Liver (tissue), 9 donors: ENCODE results near the gene RTEL1. TPM values are rescaled to one million over a fixed set of nuclear protein-coding genes. Genes with fewer than 3 reads are reported as not detected.

ENCODE experiments used
- DNase-seq: peaks from one replicate; pipeline ENCODE4 v3.0.0-alpha.2; 2017; ENCODE audit warnings: low spot score
- H3K27ac ChIP-seq, 2 donors: one replicate each; pipeline ENCODE4 v1.7.0; 2013; ENCODE audit warnings: inconsistent platforms in 2 of 2, low read length in 2 of 2, control low read depth in 1 of 2, low read depth in 1 of 2, mild to moderate bottlenecking in 1 of 2
- H3K27me3 ChIP-seq, 4 donors: one replicate each; pipeline versions ENCODE4 v1.6.1 to v1.7.0; 2013; ENCODE audit warnings: low read length in 3 of 4, inconsistent platforms in 1 of 4, mild to moderate bottlenecking in 1 of 4, moderate library complexity in 1 of 4; ENCODE audit not compliant: control insufficient read depth in 4 of 4, insufficient read depth in 4 of 4
- H3K36me3 ChIP-seq, 4 donors: one replicate each; pipeline versions ENCODE4 v1.6.1 to v1.7.0; 2013; ENCODE audit warnings: low read length in 3 of 4, mild to moderate bottlenecking in 3 of 4, low read depth in 1 of 4, moderate library complexity in 1 of 4; ENCODE audit not compliant: control insufficient read depth in 4 of 4, insufficient read depth in 3 of 4
- H3K4me1 ChIP-seq, 4 donors: one replicate each; pipeline versions ENCODE4 v1.6.1 to v1.7.0; 2013; ENCODE audit warnings: low read length in 3 of 4, mild to moderate bottlenecking in 3 of 4, moderate library complexity in 1 of 4; ENCODE audit not compliant: control insufficient read depth in 4 of 4, insufficient read depth in 4 of 4
- H3K4me3 ChIP-seq, 3 donors: one replicate each; pipeline versions ENCODE4 v1.6.1 to v1.7.0; 2013; ENCODE audit warnings: low read length in 3 of 3, control low read depth in 1 of 3, low read depth in 1 of 3, mild to moderate bottlenecking in 1 of 3
- H3K9ac ChIP-seq, 2 donors: one replicate each; pipeline ENCODE4 v1.7.0; 2013; ENCODE audit warnings: low read length in 2 of 2, mild to moderate bottlenecking in 2 of 2, moderate library complexity in 2 of 2, control low read depth in 1 of 2, low read depth in 1 of 2
- H3K9me3 ChIP-seq, 4 donors: one replicate each; pipeline versions ENCODE4 v1.6.1 to v1.7.0; 2013; ENCODE audit warnings: low read length in 3 of 4; ENCODE audit not compliant: control insufficient read depth in 4 of 4
- EGR1 ChIP-seq, 2 donors: IDR thresholded peaks; 2 replicates each; pipeline ENCODE4 v1.6.1; 2016 to 2018; ENCODE audit warnings: antibody characterized with exemption in 2 of 2, low read depth in 2 of 2
- GABPA ChIP-seq, 2 donors: IDR thresholded peaks in 1 of 2; conservative IDR thresholded peaks in 1 of 2; 2 replicates each; pipeline ENCODE4 v1.6.1; 2016; ENCODE audit warnings: antibody characterized with exemption in 2 of 2, mild to moderate bottlenecking in 1 of 2, moderate library complexity in 1 of 2
- HNF4A ChIP-seq, 2 donors: conservative IDR thresholded peaks; 2 replicates each; pipeline ENCODE4 v1.6.1; 2016; ENCODE audit warnings: antibody characterized with exemption in 2 of 2, mild to moderate bottlenecking in 2 of 2
- HNF4G ChIP-seq: IDR thresholded peaks from 2 replicates; pipeline ENCODE4 v1.6.1; 2016; ENCODE audit warnings: antibody characterized with exemption
- JUND ChIP-seq, 2 donors: IDR thresholded peaks; 2 replicates each; pipeline ENCODE4 v1.6.1; 2016; ENCODE audit warnings: antibody characterized with exemption in 2 of 2
- NR2F2 ChIP-seq: IDR thresholded peaks from 2 replicates; pipeline ENCODE4 v1.6.1; 2016; ENCODE audit warnings: antibody characterized with exemption
- RAD21 ChIP-seq, 2 donors: IDR thresholded peaks; 2 replicates each; pipeline ENCODE4 v1.6.1; 2016; ENCODE audit warnings: antibody characterized with exemption in 2 of 2, mild to moderate bottlenecking in 2 of 2
- SP1 ChIP-seq: IDR thresholded peaks from 2 replicates; pipeline ENCODE4 v1.6.1; 2018; ENCODE audit warnings: antibody characterized with exemption, mild to moderate bottlenecking
- TAF1 ChIP-seq: conservative IDR thresholded peaks from 2 replicates; pipeline ENCODE4 v1.6.1; 2016; ENCODE audit warnings: antibody characterized with exemption, mild to moderate bottlenecking
- WGBS: extraction: QIAGEN DNeasy Blood & Tissue Kit; methylation state at CpG from one replicate; pipeline ENCODE4 v1.1.7; 2013; 5-methylcytosine and 5-hydroxymethylcytosine counted together
- polyA plus RNA-seq, 2 donors: library from polyadenylated mRNA; stranded (reverse) in 1 of 2; unstranded in 1 of 2; fragments of 200-250 nt in 1 of 2; fragments of >200 nt in 1 of 2; fragmentation: Nextera tagmentation in 1 of 2; extraction: Ambion mirVana in 1 of 2; gene quantifications; one replicate each; pipeline versions ENCODE4 v1.2.1 to v1.2.3, GENCODE V29; 2013 to 2015
- total RNA-seq, 2 donors: library from RNA; depleted of rRNA; stranded (reverse); fragments of >200 nt; gene quantifications; one replicate each; pipeline ENCODE4 v1.2.3, GENCODE V29; 2014
- TF ChIP-seq, protein P1 (sequence below): IDR thresholded peaks from 2 replicates; pipeline ENCODE4 v1.6.1; 2016; ENCODE audit warnings: antibody characterized with exemption
- TF ChIP-seq, protein P2 (sequence below): fragments of 150-350 bp; IDR thresholded peaks from 2 replicates; pipeline ENCODE4 v1.5.1; 2017; ENCODE audit warnings: improper control_type of control experiment, low read depth, low read length; ENCODE audit not compliant: missing input control
- donor health status: healthy.
- donor health status: healthy.
- donor health status: healthy.
- donor health status: healthy.
- donor health status: healthy.

Gene RTEL1
- total and polyA plus RNA-seq, 4 donors = 3.7 to 16.9 (median 7.4) TPM

DNA sequence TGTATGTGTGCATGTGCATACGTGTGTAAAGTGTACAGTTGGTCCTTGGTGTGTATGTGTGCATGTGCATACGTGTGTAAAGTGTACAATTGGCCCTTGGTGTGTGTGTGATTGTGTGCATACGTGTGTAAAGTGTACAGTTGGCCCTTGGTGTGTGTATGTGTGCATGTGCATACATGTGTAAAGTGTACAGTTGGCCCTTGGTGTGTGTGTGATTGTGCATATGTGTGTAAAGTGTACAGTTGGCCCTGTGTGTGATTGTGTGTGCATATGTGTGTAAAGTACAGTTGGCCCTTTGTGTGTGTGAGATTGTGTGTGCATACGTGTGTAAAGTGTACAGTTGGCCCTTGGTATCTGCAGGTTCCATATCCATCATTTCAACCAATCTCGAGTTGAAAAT lies 73.3 kb downstream of the RTEL1 start:
- H3K9ac ChIP-seq = no peak overlapping the region
- 88% methylated on average over 5 of the region's 5 CpGs for WGBS
- no peaks in the 10 kb centered on the region for H3K9me3 ChIP-seq
- no peaks in the 10 kb centered on the region for H3K27me3 ChIP-seq
- TF ChIP-seq, protein P1, sequence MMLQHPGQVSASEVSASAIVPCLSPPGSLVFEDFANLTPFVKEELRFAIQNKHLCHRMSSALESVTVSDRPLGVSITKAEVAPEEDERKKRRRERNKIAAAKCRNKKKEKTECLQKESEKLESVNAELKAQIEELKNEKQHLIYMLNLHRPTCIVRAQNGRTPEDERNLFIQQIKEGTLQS = no peak
- TF ChIP-seq SP1 (no peak), NR2F2 (no peak), TAF1 (no peak), GABPA (IDR thresholded peaks at IDR 0.05 in 1 of 2, conservative IDR thresholded peaks at IDR 0.05 in 1 of 2) (no peak), HNF4A (conservative IDR thresholded peaks at IDR 0.05) (no peak), RAD21 (IDR thresholded peaks at IDR 0.05) (no peak), JUND (IDR thresholded peaks at IDR 0.05) (no peak), HNF4G (no peak)
- TF ChIP-seq, protein P2, sequence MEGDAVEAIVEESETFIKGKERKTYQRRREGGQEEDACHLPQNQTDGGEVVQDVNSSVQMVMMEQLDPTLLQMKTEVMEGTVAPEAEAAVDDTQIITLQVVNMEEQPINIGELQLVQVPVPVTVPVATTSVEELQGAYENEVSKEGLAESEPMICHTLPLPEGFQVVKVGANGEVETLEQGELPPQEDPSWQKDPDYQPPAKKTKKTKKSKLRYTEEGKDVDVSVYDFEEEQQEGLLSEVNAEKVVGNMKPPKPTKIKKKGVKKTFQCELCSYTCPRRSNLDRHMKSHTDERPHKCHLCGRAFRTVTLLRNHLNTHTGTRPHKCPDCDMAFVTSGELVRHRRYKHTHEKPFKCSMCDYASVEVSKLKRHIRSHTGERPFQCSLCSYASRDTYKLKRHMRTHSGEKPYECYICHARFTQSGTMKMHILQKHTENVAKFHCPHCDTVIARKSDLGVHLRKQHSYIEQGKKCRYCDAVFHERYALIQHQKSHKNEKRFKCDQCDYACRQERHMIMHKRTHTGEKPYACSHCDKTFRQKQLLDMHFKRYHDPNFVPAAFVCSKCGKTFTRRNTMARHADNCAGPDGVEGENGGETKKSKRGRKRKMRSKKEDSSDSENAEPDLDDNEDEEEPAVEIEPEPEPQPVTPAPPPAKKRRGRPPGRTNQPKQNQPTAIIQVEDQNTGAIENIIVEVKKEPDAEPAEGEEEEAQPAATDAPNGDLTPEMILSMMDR = no peak
- H3K36me3 ChIP-seq = no peaks in the 10 kb centered on the region
- DNase-seq = no peak
- H3K4me3 ChIP-seq = no peak overlapping the region
- peaks cover 10 to 68% (median 47%) of the 10 kb centered on the region in 4 donors for H3K4me1 ChIP-seq
- no peak overlapping the region for H3K27ac ChIP-seq

DNA sequence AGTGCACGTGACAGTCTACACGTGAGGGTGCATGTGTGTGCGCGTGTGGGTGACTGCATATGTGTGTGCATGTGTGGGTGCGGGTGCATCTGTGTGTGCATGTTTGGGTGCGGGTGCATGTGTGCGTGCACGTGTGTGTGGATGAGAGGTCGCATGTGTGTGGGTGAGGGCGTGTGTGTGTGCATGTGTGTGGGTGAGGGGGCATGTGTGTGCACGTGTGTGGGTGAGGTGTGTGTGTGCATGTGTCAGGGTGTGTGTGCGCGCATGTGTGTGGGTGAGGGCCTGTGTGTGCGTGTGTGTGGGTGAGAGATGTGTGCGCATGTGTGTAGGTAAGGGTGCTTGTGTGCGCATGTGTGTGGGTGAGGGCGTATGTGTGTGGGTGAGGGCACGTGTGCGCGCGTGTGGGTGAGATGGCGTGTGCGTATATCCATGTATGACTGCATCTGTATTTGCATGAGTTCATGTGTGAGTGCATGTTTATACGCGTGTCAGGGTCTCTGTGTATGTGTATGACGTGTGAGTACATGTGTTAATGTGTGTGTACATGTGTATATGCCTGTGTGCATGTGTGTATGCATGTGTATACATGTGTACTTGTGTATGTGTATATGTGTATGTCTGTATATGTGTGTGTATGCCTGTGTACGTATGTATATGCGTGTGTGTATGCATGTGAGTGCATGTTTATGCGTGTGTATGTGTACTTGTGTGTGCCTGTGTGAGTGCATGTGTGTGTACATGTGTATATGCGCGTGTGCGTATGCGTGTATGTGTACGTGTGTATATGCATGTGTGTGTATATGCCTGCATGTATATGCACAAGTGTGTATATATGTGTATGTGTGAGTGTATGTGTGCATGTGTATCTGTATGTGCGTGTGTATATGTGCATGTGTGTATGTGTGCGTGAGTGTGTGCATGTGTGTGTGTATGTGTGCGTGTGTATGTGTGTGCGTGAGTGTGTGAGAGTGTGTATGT lies 74.3 kb downstream of the RTEL1 start:
- H3K4me3 ChIP-seq = no peak overlapping the region
- H3K36me3 ChIP-seq = no peaks in the 10 kb centered on the region
- WGBS = 90% methylated on average over 38 of the region's 38 CpGs
- no peak overlapping the region for H3K9ac ChIP-seq
- H3K27ac ChIP-seq = no peak overlapping the region
- H3K27me3 ChIP-seq = no peaks in the 10 kb centered on the region
- TF ChIP-seq HNF4G (no peak), EGR1 (IDR thresholded peaks at IDR 0.05; ENCODE audit: low read depth in 2 of 2) (no peak)
- TF ChIP-seq, protein P1 = no peak
- TF ChIP-seq, protein P2 = no peak
- peaks cover 12 to 74% (median 53%) of the 10 kb centered on the region in 4 donors for H3K4me1 ChIP-seq
- no peak for DNase-seq
- H3K9me3 ChIP-seq = no peaks in the 10 kb centered on the region
